Spinal cord (tissue), 10 donors: Measurements from ENCODE around the gene SAMD13. TPM values are rescaled to one million over a fixed set of nuclear protein-coding genes. Genes with fewer than 3 reads are reported as not detected.

ENCODE experiments used
- DNase-seq, 6 donors: peaks; one replicate each; pipeline versions ENCODE4 v3.0.0 to v3.0.0-alpha.2; 2013 to 2015; ENCODE audit warnings: low spot score in 6 of 6, low read depth in 4 of 6
- H3K27ac ChIP-seq: one replicate; pipeline ENCODE4 v1.5.1; 2013; ENCODE audit warnings: low read depth, low read length, control low read depth
- H3K27me3 ChIP-seq: one replicate; pipeline ENCODE4 v1.6.1; 2013; ENCODE audit warnings: low read length; ENCODE audit not compliant: control insufficient read depth, insufficient read depth
- H3K36me3 ChIP-seq: one replicate; pipeline ENCODE4 v1.6.1; 2013; ENCODE audit warnings: low read length; ENCODE audit not compliant: control insufficient read depth, insufficient read depth
- H3K4me1 ChIP-seq: one replicate; pipeline ENCODE4 v1.6.1; 2013; ENCODE audit warnings: low read length; ENCODE audit not compliant: control insufficient read depth, insufficient read depth
- H3K4me3 ChIP-seq: one replicate; pipeline ENCODE4 v1.5.1; 2013; ENCODE audit warnings: low read depth, low read length, control low read depth
- H3K9me3 ChIP-seq: one replicate; pipeline ENCODE4 v1.6.1; 2013; ENCODE audit warnings: low read length; ENCODE audit not compliant: control insufficient read depth, insufficient read depth
- whole genome bisulfite sequencing: methylation state at CpG from one replicate; pipeline ENCODE4 v1.1.5; 2013; ENCODE audit warnings: missing lambda C conversion rate; ENCODE audit not compliant: insufficient coverage; 5-methylcytosine and 5-hydroxymethylcytosine counted together
- polyA plus RNA-seq, 2 donors: library from polyadenylated mRNA; unstranded; fragments of 120-200 nt; gene quantifications; one replicate each; pipeline ENCODE4 v1.2.1, GENCODE V29; 2013; ENCODE audit not compliant: insufficient read length in 2 of 2
- total RNA-seq, 2 donors: library from RNA; depleted of rRNA in 1 of 2; stranded (reverse); fragments of 120-200 nt in 1 of 2; fragments of >200 nt in 1 of 2; gene quantifications; one replicate each; pipeline versions ENCODE4 v1.2.3 to v1.2.4, GENCODE V29; 2013 to 2014
- donor health status: healthy.

SAMD13 gene
- total and polyA plus RNA-seq, 4 donors, result 4.0 to 6.5 (median 5.9) TPM

GRCh38 chr1:84319662-84320061 lies 18.2 kb downstream of the SAMD13 start:
- Histone ChIP-seq H3K36me3 (no peaks in the 10 kb centered on the region), H3K4me1 (no peaks in the 10 kb centered on the region), H3K9me3 (peaks cover 3% of the 10 kb centered on the region), H3K4me3 (no peak overlapping the region), H3K27me3 (no peaks in the 10 kb centered on the region), H3K27ac (no peak overlapping the region)
- no peak for DNase-seq
- 86% methylated on average over 1 of the region's 1 CpG for WGBS

GRCh38 chr1:84327830-84328229 lies 26.3 kb downstream of the SAMD13 start:
- DNase-seq, result no peak
- 73% methylated on average over 2 of the region's 3 CpGs for WGBS
- Histone ChIP-seq H3K4me3 (no peak overlapping the region), H3K27me3 (no peaks in the 10 kb centered on the region), H3K9me3 (no peaks in the 10 kb centered on the region), H3K36me3 (no peaks in the 10 kb centered on the region), H3K27ac (no peak overlapping the region), H3K4me1 (no peaks in the 10 kb centered on the region)

- WGBS, result no CpG with 5 or more reads among the region's 2 CpGs
- Histone ChIP-seq H3K9me3 (no peaks in the 10 kb centered on the region), H3K27ac (no peak overlapping the region), H3K4me3 (no peak overlapping the region), H3K27me3 (no peaks in the 10 kb centered on the region), H3K4me1 (no peaks in the 10 kb centered on the region), H3K36me3 (no peaks in the 10 kb centered on the region)
- DNase-seq, result no peak
Observed at GRCh38 chr1:84330125-84330984, 28.8 kb downstream of the SAMD13 start.

- Histone ChIP-seq H3K36me3 (no peaks in the 10 kb centered on the region), H3K27ac (no peak overlapping the region), H3K27me3 (no peaks in the 10 kb centered on the region), H3K4me3 (no peak overlapping the region), H3K4me1 (no peaks in the 10 kb centered on the region), H3K9me3 (no peaks in the 10 kb centered on the region)
- DNase-seq, result no peak
- 70% methylated on average over 2 of the region's 3 CpGs for WGBS
Observed at GRCh38 chr1:84339503-84339902, 38.0 kb downstream of the SAMD13 start.

- Histone ChIP-seq H3K27me3 (no peaks in the 10 kb centered on the region), H3K9me3 (no peaks in the 10 kb centered on the region), H3K4me3 (no peak overlapping the region), H3K27ac (no peak overlapping the region), H3K4me1 (no peaks in the 10 kb centered on the region), H3K36me3 (no peaks in the 10 kb centered on the region)
- DNase-seq, result no peak
- no CpG with 5 or more reads among the region's 1 CpG for WGBS
Observed at GRCh38 chr1:84344286-84344685, 42.8 kb downstream of the SAMD13 start.

GRCh38 chr1:84345220-84345619 lies 43.7 kb downstream of the SAMD13 start:
- WGBS, result 83% methylated on average over 2 of the region's 2 CpGs
- H3K9me3 ChIP-seq, result no peaks in the 10 kb centered on the region
- H3K27ac ChIP-seq, result no peak overlapping the region
- H3K4me1 ChIP-seq, result no peaks in the 10 kb centered on the region
- no peaks in the 10 kb centered on the region for H3K36me3 ChIP-seq
- H3K27me3 ChIP-seq, result no peaks in the 10 kb centered on the region
- no peak overlapping the region for H3K4me3 ChIP-seq
- DNase-seq, result no peak

GRCh38 chr1:84347271-84347931 lies 45.9 kb downstream of the SAMD13 start:
- WGBS, result 85% methylated on average over 6 of the region's 6 CpGs
- no peak overlapping the region for H3K4me3 ChIP-seq
- no peak overlapping the region for H3K27ac ChIP-seq
- H3K36me3 ChIP-seq, result no peaks in the 10 kb centered on the region
- DNase-seq, result no peak
- no peaks in the 10 kb centered on the region for H3K9me3 ChIP-seq
- H3K27me3 ChIP-seq, result no peaks in the 10 kb centered on the region
- no peaks in the 10 kb centered on the region for H3K4me1 ChIP-seq

GRCh38 chr1:84347932-84348555 lies 46.5 kb downstream of the SAMD13 start:
- no peak overlapping the region for H3K4me3 ChIP-seq
- WGBS, result 90% methylated on average over 8 of the region's 11 CpGs
- DNase-seq, result no peak

GRCh38 chr1:84348759-84349158 lies 47.3 kb downstream of the SAMD13 start:
- H3K36me3 ChIP-seq, result no peaks in the 10 kb centered on the region
- H3K4me1 ChIP-seq, result peaks cover 4% of the 10 kb centered on the region
- H3K27ac ChIP-seq, result no peak overlapping the region
- H3K27me3 ChIP-seq, result no peaks in the 10 kb centered on the region
- no peak overlapping the region for H3K4me3 ChIP-seq
- WGBS, result no CpG with 5 or more reads among the region's 1 CpG
- no peaks in the 10 kb centered on the region for H3K9me3 ChIP-seq
- no peak for DNase-seq

More at GRCh38 chr1:84347932-84348555, 46.5 kb downstream of the SAMD13 start:
- H3K27ac ChIP-seq, result no peak overlapping the region
- H3K27me3 ChIP-seq, result no peaks in the 10 kb centered on the region
- H3K9me3 ChIP-seq, result no peaks in the 10 kb centered on the region
- H3K36me3 ChIP-seq, result no peaks in the 10 kb centered on the region
- H3K4me1 ChIP-seq, result no peaks in the 10 kb centered on the region
